GM18861 (cell line): Measurements from ENCODE around the gene PLCG1.

Experiments used
- ATAC-seq: cut with Tn5 transposase; IDR thresholded peaks from one replicate; pipeline ENCODE4 v1.9.1; 2021; ENCODE audit not compliant: unreplicated experiment

Gene PLCG1

GRCh38 chr20:41166201-41167117 is 29.1 kb downstream of the PLCG1 start:
- ATAC-seq, result no peak

GRCh38 chr20:41167118-41167470 is 29.8 kb downstream of the PLCG1 start:
- ATAC-seq, result no peak

- no peak for ATAC-seq
Observed at GRCh38 chr20:41167481-41168253, 30.3 kb downstream of the PLCG1 start.

DNA sequence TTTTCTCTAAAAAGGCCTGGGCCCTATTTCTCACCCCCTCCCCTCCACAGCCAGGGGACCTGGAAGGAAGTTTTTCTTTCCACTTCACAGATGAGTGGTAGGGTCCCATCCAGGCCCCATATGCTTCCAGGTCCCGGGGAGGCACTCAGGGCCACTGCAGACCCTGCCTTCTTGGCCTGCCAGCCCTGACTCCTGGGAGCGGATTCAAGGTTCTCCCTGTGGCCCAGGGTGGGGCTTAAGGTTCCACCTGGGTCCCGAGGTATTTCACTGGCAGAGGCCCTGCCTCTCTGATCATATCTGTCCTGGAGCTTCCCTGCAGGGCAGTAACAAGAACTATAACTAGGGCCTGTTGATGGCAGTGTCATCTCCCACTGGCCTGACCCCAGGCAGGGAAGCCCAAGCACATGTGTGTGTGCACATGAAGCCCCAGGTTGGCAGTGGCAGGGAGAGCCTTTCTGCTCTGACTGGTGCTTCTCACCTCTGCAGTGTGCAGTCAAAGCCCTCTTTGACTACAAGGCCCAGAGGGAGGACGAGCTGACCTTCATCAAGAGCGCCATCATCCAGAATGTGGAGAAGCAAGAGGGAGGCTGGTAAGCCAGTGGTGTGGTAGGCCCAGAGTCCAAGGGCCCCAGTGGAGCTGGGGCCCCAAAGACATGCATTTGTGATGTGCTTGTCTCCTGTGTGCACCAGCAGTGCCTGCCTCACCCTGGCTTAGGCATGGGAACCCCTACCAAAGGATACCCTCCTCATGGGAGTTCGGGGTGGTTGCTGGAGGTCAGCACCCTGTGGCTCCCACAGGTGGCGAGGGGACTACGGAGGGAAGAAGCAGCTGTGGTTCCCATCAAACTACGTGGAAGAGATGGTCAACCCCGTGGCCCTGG is 31.2 kb downstream of the PLCG1 start:
- no peak for ATAC-seq

- ATAC-seq, result no peak
Observed at GRCh38 chr20:41169162-41169690, 31.9 kb downstream of the PLCG1 start.

- no peak for ATAC-seq
Observed at GRCh38 chr20:41169791-41170351, 32.5 kb downstream of the PLCG1 start.

DNA sequence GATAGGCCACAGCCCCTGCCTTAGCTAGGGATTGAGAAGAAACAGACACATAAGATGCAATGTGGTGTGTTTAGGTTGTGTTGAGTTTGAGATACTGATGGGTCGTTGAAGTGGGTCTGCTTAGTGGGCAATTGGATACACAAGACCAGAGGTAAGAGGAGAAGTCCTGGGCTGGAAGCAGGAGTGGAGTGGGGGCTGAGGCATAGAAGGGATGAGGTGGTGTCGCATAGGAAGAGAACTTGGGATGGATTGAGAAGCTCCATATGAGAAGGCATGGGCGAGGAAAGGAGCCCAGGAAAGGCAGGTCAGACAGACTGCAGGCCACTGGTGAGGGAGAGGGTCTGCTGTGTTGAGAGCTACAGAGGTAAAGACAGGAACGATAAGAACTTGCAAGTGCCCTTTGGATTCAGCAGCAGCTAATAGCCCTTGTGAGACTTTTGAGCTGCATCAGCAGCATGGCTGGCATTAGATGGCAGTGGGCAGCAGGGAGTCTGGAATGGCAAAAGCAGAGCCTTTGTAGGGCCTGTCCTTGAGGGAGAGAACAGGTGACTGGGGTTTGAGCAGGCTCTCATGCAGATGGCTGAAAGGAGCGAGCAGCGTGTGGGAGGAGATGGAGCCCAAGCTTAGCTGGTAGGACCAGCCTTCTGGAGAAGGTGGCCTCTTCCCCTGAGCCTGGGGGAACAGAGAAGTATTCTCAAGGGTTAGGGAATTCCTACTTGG is 33.2 kb downstream of the PLCG1 start:
- no peak for ATAC-seq

DNA sequence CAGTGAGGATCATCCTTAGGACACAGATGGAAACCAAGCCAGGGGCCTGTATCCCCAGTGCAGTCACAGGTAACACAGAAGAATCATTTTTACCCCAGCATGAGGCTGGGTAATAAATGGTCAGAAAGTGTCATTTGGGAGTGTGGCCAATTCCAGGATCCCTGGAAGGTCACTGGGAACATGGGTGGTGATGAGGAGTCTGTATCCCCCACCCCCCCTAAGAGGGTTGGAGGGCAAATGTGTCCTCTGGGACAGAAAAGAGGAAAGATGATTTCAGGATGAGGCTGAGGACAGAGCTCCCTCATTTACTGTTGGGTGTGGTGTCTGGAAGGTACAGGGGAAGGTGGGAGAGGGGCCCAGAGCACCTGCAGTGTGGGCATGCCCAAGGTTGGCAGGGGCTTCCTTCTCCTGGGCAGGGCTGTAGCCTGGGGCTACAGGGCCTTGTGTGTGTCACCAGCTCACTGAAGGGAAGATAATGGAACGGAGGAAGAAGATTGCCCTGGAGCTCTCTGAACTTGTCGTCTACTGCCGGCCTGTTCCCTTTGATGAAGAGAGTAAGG is 34.5 kb downstream of the PLCG1 start:
- no peak for ATAC-seq

- ATAC-seq, result no peak
Observed at GRCh38 chr20:41172296-41173140, 35.2 kb downstream of the PLCG1 start.

DNA sequence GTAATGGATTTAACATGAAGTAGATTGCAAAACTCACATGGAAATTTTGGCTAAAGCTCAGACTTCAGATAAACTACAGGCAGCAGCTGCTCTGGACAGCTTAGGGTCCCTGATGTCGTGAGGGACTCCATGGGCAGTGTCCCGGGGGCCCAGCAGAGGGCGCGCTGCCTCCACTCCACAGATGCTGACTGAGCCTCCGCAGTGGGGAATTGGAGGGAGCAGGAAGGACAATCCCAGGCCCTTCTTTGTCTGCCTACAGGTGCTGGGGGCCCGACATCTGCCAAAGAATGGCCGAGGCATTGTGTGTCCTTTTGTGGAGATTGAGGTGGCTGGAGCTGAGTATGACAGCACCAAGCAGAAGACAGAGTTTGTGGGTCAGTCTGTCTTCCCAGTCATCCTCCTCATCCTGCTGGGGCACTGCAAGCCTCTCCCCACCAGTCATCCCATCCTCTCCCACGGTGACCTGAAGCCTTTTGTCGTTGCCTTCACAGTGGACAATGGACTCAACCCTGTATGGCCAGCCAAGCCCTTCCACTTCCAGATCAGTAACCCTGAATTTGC is 35.9 kb downstream of the PLCG1 start:
- ATAC-seq, result no peak

DNA sequence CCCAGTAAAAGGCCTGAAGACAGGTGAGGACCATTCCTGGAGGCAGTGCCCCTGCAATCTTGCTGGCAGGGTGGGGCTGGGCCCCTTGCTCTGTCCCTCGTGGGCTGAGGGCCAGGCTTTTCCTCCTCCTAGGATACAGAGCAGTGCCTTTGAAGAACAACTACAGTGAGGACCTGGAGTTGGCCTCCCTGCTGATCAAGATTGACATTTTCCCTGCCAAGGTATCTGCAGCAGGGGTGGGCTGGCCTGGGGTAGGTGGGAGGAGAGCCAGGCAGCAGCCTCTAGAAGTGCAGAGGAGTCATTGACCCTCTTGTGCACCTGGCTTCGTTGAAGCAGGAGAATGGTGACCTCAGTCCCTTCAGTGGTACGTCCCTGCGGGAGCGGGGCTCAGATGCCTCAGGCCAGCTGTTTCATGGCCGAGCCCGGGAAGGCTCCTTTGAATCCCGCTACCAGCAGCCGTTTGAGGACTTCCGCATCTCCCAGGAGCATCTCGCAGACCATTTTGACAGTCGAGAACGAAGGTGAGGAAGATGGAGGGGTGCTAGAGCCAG is 36.5 kb downstream of the PLCG1 start:
- ATAC-seq, result no peak

DNA sequence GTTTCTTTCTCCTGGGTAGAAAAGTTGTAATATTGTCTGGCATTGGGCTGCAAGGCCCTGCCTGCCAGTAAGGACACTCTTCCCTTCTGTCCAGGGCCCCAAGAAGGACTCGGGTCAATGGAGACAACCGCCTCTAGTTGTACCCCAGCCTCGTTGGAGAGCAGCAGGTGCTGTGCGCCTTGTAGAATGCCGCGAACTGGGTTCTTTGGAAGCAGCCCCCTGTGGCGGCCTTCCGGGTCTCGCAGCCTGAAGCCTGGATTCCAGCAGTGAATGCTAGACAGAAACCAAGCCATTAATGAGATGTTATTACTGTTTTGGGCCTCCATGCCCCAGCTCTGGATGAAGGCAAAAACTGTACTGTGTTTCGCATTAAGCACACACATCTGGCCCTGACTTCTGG is 37.0 kb downstream of the PLCG1 start:
- ATAC-seq, result no peak

GRCh38 chr20:41174782-41175181 is 37.4 kb downstream of the PLCG1 start:
- ATAC-seq, result no peak

DNA sequence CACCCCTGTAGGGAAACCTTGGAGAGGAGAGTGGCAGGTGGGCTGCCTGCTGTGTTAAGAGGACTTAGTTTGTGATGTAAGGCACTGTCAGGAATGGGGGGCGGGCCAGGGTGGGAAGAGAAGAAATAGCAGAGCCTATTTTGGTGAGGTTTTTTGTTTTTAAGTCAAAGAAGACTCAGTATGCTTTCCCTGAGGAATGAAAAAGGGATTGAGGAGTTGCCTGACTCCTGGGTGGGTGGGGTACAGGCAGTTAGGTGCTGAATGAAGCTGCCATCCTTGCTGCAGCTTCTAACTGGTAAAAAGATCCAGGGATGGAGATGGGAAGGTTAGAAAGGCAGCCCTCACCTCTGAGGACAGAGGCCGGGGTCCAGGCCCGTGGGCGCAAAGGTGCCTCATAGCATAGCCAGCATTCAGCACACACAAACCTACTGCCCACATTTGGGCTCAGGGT is 37.9 kb downstream of the PLCG1 start:
- no peak for ATAC-seq

GRCh38 chr20:41175727-41176330 is 38.5 kb downstream of the PLCG1 start:
- no peak for ATAC-seq

DNA sequence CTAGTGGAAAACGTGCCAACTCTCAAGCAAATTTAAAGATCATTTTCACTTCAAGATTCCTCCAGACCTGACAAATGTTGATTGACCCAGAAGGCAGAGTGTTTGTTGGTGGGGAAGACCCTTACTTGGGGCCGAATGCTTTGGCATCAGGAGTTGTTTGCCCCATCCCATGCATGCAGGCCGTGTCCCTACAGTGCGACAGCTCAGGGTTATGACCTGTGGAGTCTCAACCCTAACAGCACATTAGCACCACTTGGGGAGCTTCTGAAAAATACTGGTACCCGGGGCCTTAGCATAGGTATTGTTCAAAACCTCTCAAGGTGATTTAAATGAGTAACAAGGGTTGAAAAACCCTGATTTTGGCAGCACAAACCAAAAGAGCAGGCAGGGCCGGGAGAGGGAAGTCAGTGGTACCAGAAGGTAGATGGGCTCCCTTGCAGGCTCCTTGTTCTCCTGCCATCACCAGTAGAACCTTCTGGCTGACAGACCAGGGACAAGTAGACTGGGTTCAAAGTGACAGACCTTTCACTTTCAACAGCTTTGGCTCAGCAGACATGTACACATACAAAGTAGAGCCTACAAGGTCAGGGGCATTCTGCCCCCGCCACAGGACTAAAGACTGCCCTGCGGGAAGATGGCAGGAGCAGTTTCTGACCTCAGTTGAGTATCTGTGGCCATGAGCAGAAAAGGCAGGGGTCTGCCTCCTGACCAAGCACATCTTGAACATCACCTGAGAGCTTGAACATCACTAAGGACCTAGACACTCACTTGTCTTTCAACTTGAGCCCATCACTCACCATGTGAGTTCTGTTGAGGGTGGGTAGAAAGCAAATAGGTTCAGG is 39.6 kb downstream of the PLCG1 start:
- ATAC-seq, result no peak

DNA sequence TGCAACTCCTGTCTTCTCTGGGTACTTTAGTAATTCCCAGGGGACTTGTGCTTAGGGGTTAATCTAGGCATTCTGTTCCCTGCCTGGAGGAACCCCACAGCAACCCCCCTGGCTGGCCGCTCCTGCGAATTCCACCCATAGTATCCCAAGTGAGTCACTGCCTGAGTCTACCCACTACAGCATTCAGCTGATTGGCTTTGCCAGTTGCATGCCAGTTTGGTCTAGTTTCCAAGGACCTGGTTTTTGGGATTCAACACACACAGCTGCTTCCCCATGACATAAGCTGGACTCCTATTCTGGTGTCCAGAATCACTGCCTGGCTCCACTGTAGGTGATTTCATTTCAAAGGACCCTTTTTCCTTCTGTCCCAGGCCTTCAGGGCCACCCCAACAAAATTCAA is 40.3 kb downstream of the PLCG1 start:
- no peak for ATAC-seq
